GM18502 (cell line): ENCODE measurements around the gene MAP1LC3C.
"Not testable (repeated sequence)": the region's sequence is repeated elsewhere in the genome, so short reads cannot be mapped to it uniquely, and the experiment has no call there.

Experiments
- ATAC-seq: cut with Tn5 transposase; IDR thresholded peaks from one replicate; pipeline ENCODE4 v1.9.1; 2021; ENCODE audit warnings: mild to moderate bottlenecking; ENCODE audit not compliant: unreplicated experiment, poor library complexity

Gene MAP1LC3C

DNA sequence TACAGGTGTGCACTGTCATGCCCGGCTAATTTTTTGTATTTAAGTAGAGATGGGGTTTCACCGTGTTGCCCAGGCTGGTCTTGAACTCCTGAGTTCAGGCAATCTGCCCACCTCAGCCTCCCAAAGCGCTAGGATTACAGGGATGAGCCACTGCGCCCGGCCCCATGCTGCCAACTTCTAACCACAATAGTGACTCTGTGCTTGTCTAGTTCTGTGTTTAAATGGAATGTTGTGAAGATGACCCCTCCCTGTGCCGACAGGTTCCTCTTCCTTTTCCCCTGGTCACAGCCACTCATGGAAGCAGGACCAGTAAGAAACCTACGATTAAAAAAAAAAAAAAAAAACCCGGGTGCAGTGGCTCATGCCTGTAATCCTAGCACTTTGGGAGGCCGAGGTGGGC is 4.7 kb downstream of the MAP1LC3C start:
- no peak for ATAC-seq

DNA sequence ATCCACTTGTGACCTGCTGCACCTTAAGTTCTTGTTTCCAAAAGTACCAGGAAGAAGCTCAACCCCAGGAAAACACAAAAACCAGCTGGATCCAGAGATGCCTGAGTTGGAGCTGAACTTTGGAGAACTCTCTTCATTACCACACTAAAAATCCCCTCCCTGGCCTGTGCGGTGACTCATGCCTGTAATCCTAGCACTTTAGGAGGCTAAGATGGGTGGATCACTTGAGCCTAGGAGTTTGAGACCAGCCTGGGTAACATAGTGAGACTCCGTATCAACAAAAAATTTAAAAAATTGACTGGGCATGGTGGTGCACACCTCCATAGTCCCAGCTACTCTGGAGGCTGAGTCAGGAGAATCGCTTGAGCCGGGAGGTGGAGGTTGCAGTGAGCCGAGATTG is 6.2 kb downstream of the MAP1LC3C start:
- no peak for ATAC-seq

- no peak for ATAC-seq
These were observed 8.9 kb downstream of the MAP1LC3C start for GRCh38 chr1:241990040-241990439.

DNA sequence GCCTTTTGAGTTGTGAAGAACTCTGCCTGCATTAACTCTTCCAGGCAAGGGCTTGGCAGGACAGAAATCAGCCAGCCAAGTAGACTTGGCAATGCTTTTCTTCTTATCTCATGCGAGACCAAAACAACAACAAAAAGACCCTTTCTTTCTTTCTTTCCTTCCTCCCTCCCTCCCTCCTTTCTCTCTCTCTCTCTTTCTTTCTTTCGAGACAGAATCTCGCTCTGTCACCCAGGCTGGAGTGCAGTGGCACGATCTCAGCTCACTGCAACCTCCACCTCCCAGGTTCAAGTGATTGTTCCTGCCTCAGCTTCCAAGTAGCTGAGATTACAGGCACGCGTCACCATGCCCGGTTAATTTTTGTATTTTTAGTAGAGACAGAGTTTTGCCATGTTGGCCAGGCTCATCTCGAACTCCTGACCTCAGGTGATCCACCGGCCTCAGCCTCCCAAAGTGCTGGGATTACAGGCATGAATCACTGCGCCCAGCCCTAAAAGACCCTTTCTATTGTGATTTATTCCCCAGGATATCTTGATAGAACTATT is 10.4 kb downstream of the MAP1LC3C start:
- not testable (repeated sequence) for ATAC-seq

DNA sequence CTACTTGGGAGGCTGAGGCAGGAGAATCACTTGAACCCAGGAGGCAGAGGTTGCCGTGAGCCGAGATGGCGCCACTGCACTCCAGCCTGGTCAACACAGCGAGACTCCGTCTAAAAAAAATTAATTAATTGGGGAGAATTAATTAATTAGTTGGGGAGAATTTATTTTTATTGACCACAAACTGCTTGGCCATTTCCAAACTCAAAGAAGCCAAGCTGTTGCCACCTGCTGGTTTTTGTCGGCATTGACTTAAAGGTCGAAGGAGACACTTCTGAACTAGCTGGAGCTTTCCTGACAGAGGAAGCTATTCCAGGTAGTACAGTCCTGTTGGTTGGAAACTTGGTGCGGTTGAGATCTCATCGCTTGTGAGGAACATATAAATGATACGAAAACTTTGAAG is 13.1 kb downstream of the MAP1LC3C start:
- no peak for ATAC-seq

- no peak for ATAC-seq
These were observed 19.0 kb downstream of the MAP1LC3C start for GRCh38 chr1:241979926-241980325.

DNA sequence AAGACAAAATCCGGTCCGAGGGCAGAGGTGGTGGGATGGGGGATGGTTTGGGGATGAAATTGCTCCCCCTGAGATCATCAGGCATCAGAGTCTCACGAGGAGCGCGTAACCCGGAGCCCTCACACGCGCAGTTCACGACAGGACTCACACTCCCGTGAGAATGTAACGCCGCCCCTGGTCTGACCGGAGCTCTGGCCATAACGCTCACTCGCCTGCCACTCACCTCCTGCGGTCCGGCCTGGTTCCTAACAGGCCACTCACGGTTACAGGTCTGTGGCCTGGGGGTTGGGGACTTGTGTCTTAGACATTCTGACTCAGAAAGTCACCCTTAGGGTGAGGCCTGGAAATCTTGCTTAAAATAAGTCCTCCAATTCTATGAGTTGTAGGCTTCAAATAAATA is 19.8 kb downstream of the MAP1LC3C start:
- ATAC-seq = no peak

GRCh38 chr1:241976229-241976628 is 22.7 kb downstream of the MAP1LC3C start:
- ATAC-seq = no peak

GRCh38 chr1:241972703-241973369 is 26.1 kb downstream of the MAP1LC3C start:
- ATAC-seq = no peak

DNA sequence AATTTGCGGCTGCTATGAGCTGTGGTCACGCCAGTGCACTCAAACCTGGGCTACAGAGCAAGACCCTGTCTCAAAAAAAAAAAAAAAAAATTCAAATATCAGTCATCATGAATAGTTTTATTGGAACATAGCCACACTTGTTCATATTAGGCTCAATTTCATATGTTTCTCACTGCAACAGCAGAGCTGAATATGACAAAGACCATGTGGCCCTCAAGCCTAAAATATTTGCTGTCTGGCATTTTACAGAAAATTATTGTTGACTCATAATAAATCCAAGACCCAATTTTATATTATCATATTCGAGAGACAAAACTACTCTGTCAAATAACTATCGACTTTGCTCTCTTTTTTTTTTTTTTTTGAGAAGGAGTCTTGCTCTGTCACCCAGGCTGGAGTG is 30.3 kb downstream of the MAP1LC3C start:
- ATAC-seq = no peak

GRCh38 chr1:241964550-241965282 is 34.2 kb downstream of the MAP1LC3C start:
- ATAC-seq = no peak

GRCh38 chr1:241963722-241964121 is 35.2 kb downstream of the MAP1LC3C start:
- ATAC-seq = no peak

DNA sequence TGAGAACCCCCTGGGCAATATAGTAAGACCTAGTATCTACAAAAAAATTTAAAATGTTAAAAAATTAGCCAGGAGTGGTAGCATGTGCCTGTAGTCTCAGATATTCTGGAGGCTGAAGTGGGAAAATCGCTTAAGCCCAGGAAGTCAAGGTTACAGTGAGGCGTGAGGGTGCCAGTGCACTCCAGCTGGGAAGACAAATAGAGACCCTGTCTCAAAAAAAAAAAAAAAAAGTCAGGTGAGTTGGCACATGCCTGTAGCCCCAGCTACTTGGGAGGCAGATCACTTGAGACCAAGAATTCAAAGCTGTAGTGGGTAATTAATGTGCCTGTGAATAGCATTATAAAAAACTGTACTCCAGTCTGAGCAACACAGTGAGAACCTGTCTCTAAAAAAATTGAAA is 36.7 kb downstream of the MAP1LC3C start:
- no peak for ATAC-seq

GRCh38 chr1:241957692-241958494 is 41.0 kb downstream of the MAP1LC3C start, which contains the start of gene BECN2:
Gene BECN2, plus strand, starts transcription at chr1:241957767. Its CDS starts 0 bp downstream, at chr1:241957767.
- ATAC-seq = no peak

- ATAC-seq = no peak
These were observed 48.5 kb downstream of the MAP1LC3C start for GRCh38 chr1:241950390-241950789.

DNA sequence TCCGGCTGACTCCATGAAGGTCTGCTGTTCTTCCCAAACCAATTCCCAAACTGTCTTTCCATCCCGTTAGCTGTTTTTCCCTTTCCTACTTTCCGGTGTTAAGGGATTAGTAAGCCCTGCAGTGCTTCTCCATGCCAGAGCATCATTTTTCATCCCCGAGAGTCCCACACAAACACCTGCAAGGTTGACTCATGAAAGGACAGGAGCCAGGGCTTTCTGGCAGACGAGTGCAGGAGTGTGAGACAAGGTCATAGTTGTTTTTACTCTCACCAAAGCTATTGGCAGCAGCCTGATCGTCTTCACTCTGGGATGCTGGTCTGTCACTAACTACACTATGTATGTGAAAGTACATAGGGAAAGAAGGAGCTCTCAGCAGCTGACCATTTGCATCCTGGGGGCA is 51.5 kb downstream of the MAP1LC3C start:
- no peak for ATAC-seq
